AG09319 (cell line): ENCODE results near the gene NPHS2.

Source experiments
- DNase-seq: peaks from one replicate; pipeline ENCODE4 v3.0.0-alpha.2; 2010; ENCODE audit warnings: low read depth; ENCODE audit errors: extremely low read depth
- TF ChIP-seq, protein P1 (sequence below): IDR thresholded peaks from 2 replicates; pipeline ENCODE4 v1.5.1; 2011; ENCODE audit warnings: low read depth, mild to moderate bottlenecking, inconsistent platforms, low read length, moderate library complexity

NPHS2 gene

DNA sequence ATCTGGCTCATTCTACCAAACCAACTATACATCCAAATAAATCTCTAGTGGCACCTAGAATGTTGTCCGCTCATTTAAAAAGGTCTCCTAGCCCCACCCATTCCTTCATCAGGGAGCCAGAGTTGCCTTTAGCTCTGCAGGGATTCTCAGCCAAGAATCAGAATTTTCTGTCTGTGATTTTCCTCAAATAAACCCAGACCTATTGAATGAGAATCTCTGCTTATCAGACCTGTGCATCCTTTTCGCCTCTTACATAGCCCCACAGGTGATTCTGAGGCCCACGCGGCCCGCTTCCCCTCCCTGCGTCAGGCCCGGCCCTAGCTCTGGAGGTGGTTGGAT, 15.5 kb upstream of the NPHS2 start:
- no peak for DNase-seq
- TF ChIP-seq, protein P1, sequence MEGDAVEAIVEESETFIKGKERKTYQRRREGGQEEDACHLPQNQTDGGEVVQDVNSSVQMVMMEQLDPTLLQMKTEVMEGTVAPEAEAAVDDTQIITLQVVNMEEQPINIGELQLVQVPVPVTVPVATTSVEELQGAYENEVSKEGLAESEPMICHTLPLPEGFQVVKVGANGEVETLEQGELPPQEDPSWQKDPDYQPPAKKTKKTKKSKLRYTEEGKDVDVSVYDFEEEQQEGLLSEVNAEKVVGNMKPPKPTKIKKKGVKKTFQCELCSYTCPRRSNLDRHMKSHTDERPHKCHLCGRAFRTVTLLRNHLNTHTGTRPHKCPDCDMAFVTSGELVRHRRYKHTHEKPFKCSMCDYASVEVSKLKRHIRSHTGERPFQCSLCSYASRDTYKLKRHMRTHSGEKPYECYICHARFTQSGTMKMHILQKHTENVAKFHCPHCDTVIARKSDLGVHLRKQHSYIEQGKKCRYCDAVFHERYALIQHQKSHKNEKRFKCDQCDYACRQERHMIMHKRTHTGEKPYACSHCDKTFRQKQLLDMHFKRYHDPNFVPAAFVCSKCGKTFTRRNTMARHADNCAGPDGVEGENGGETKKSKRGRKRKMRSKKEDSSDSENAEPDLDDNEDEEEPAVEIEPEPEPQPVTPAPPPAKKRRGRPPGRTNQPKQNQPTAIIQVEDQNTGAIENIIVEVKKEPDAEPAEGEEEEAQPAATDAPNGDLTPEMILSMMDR, result no peak

DNA sequence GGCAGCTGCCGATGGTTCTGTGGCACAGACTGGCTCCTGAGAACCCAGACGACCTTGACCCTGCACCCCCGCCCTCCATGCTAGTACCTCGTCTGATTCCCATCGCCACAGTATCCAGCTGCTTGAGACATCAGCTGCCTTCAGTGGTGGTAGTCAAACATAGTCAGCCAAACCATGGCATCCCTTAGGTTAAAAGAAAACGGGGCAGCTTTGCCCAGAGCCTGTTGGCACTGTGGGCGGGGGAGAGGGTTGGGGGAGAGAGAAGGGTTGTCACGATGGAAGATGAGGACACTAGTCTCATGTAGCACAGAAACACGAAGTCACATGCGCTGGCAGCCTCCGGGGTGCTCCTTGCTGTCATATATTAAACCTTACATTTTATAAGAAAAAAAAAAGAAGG, 14.9 kb upstream of the NPHS2 start:
- no peak for DNase-seq
- TF ChIP-seq, protein P1, result no peak

DNA sequence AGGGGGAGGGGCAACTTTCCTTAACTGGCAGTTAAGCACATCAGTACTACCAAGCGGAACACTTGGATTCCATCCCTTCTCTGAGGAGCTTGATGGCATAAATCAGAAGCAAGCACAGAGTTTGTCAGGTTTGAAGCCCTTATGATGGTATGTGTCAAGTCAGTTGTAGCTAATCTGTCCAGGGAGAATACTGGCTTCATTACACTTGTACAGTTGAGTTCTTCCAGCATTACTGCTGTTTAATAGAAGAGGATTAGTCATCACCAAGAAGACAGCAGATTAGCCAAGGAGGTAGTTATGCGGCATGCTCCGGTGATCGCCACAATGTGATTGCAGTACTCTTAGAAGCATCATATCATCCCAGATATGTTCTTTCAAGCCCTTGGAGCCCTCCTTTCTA, 13.8 kb upstream of the NPHS2 start:
- DNase-seq, result no peak
- TF ChIP-seq, protein P1, result no peak

DNA sequence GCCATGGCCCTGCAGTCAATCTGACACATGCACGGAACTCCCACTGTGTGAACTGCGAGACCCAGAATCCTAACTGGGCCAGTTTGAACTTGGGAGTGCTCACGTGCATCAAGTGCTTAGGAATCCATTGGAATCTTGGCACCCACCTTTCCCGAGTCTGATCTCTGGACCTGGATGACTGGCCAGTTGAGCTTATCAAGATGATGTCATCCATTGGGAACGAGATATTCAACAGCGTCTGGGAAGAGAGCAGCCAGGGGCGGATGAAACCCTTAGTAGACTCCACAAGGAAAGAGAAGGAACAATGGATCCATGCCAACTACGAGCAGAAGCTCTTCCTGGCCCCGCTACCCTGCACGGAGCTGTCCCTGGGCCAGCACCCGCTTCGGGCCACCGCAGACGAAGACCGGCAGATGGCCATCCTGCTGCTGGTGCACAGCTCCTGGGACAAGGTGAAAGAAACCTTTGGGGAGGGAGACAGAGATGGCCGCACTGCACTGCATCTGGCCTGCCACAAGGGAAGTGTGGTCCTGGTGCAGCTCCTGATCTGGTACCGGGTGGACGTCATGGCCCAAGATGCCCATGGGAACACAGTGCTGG, 12.8 kb upstream of the NPHS2 start:
- no peak for DNase-seq
- TF ChIP-seq, protein P1, result no peak

DNA sequence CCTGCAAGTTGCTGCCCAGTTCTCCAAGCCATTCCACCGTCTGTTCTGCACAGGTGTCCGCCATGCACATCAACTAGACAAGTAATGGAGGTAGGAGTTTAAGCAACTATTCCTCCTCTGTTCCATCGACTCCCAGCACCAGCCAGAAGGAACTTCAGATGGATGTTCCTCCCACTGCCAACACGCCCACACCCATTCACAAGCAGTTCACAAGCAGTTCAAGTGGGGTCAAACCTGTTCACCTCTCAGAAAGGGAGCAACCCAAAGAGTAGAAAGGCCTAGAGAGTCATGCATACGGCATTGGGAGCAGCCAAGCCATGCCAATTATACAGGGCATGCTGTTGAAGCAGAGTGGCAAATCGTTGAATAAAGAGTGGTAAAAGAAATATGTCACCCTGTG, 11.6 kb upstream of the NPHS2 start:
- no peak for DNase-seq
- TF ChIP-seq, protein P1, result no peak

DNA sequence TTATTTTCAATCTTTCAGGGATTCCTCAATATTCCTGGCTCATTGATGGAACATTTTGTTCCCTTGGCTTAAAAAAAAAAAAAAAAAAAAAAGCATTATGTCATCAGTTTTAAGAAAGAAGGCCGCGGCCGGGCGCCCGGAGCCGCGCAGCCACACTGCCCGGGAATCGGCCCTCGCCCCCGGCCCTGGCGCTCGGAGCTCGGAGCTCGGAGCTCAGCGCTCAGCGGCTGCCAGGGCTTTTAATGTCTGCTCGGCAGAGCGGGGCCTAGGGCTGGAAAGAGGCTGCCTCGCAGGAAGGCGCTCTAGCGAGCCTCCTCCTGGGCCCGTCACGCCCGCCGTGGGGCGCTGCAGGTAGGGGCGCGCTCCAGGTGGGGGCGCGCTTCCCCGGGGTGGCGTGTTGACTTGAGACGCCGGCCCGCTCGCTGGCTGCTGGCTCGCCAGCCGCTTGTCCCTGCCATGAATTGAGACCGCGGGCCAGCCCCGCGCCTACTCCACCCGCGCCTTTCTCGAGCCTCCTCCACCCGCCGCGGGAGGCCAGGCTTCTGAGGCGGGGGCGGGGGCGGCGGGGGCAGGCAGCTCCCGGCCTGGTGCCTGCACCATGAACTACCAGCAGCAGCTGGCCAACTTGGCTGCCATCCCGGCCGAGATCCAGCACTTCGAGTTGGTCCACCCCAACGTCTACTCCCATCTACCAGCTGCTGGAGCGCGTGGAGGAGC, 10.5 kb upstream of the NPHS2 start:
- DNase-seq, result no peak
- TF ChIP-seq, protein P1, result no peak; the same call in 1 of the 2 replicates

DNA sequence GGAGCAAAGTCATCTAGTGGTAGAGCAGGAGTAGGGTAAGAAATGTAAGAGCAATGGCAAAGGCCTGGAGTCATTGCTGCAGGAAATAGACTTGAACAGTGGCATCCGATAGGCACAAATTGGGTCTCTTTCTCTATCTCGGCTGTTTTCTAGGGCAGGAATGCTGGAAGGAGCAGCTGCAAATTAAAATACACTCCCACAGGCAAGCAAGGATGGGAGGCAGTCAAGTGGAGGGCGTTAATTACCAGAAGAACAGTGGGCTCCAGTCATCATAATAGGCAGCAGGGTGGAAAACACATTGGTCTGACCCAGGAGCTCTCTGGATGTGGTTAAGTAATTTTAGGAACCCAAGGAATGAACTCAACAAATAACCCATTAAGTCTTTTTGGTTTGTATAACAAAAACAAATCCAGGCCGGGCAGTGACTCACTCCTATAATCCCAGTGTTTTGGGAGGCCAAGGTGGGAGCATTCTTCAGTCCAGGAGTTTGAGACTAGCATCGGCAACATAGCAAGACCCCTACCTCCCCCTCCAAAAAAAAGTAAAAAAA, 8.1 kb upstream of the NPHS2 start:
- TF ChIP-seq, protein P1, result no peak
- DNase-seq, result no peak
